Breast epithelium (tissue), 3 donors: ENCODE data around the gene ABCC4.

ENCODE experiments used
- POLR2AphosphoS5 ChIP-seq, 3 donors: sonication (generic); formaldehyde crosslinking; IDR thresholded peaks; one replicate each; pipeline ENCODE4 v1.6.1; 2017; ENCODE audit warnings: antibody characterized with exemption in 3 of 3
- TF ChIP-seq, protein P1 (sequence below), 3 donors: fragments of 450-650 bp; IDR thresholded peaks; one replicate each; pipeline ENCODE4 v1.5.1; 2016 to 2017; ENCODE audit warnings: antibody characterized with exemption in 3 of 3, mild to moderate bottlenecking in 3 of 3, moderate library complexity in 3 of 3

DNA sequence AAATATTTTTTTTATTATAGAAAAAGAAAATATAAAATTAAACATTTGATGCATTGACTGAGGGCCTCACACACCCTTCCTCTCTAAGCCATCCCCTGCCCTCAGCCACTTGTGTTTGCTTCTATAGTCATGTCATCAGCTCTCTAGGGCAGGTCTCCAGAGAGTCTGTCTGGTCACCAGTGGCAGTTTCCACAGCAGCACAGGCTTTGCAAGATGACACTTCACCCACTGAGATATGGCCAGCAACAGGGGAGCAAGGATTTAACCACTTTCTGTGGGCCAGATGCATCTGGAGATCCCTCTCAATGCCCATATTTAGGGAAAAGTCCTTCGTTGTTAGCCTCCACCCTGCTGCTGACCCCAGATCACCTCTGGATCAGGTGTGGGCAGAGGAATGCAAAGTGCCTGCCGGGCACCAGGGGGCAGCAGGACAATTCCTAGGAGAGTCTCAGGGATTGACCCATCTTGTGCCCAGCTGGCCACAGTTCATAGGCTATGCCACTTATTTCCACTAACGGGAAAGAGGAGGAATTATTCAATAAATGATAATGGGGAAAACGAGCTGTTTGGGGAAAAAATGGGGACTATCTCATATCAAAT is 4.8 kb downstream of the ABCC4 start:
- TF ChIP-seq, protein P1, sequence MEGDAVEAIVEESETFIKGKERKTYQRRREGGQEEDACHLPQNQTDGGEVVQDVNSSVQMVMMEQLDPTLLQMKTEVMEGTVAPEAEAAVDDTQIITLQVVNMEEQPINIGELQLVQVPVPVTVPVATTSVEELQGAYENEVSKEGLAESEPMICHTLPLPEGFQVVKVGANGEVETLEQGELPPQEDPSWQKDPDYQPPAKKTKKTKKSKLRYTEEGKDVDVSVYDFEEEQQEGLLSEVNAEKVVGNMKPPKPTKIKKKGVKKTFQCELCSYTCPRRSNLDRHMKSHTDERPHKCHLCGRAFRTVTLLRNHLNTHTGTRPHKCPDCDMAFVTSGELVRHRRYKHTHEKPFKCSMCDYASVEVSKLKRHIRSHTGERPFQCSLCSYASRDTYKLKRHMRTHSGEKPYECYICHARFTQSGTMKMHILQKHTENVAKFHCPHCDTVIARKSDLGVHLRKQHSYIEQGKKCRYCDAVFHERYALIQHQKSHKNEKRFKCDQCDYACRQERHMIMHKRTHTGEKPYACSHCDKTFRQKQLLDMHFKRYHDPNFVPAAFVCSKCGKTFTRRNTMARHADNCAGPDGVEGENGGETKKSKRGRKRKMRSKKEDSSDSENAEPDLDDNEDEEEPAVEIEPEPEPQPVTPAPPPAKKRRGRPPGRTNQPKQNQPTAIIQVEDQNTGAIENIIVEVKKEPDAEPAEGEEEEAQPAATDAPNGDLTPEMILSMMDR (IDR thresholded peaks at IDR 0.05), result peak in 2 of 3 donors; percentile 27 to 39
- no peak for TF ChIP-seq POLR2AphosphoS5 (IDR thresholded peaks at IDR 0.05)
